Thyroid gland (tissue), 4 donors: ENCODE measurements around the gene CDK5RAP3. TPM values are rescaled to one million over a fixed set of nuclear protein-coding genes. Genes with fewer than 3 reads are reported as not detected.

ENCODE experiments used
- DNase-seq, 2 donors: peaks; one replicate each; pipeline ENCODE4 v3.0.0-alpha.2; 2019
- H3K27ac ChIP-seq, 3 donors: fragments of 200-600 bp; sonication (generic); 1 replicate in 2 of 3; 2 replicates in 1 of 3; pipeline ENCODE4 v1.5.1; 2016 to 2019; ENCODE audit warnings: mild to moderate bottlenecking in 1 of 3, moderate library complexity in 1 of 3
- H3K27me3 ChIP-seq: fragments of 200-600 bp; sonication (generic); one replicate; pipeline ENCODE4 v1.5.1; 2019
- H3K36me3 ChIP-seq, 2 donors: fragments of 200-600 bp; sonication (generic); one replicate each; pipeline ENCODE4 v1.5.1; 2016 to 2019
- H3K4me1 ChIP-seq, 2 donors: fragments of 200-600 bp; sonication (generic); one replicate each; pipeline ENCODE4 v1.5.1; 2017 to 2019
- H3K4me3 ChIP-seq, 3 donors: fragments of 200-600 bp; sonication (generic); replicated peaks in 1 of 3; 1 replicate in 2 of 3; 2 replicates in 1 of 3; pipeline ENCODE4 v1.5.1; 2016; ENCODE audit warnings: mild to moderate bottlenecking in 1 of 3
- H3K9me3 ChIP-seq: fragments of 200-600 bp; sonication (generic); one replicate; pipeline ENCODE4 v1.5.1; 2017
- POLR2A ChIP-seq, 2 donors: fragments of 450-650 bp; IDR thresholded peaks; one replicate each; pipeline ENCODE4 v1.6.1; 2017; ENCODE audit warnings: antibody characterized with exemption in 2 of 2, mild to moderate bottlenecking in 2 of 2, moderate library complexity in 1 of 2
- WGBS, 2 donors: methylation state at CpG; one replicate each; pipeline ENCODE4 v1.1.5; 2017; 5-methylcytosine and 5-hydroxymethylcytosine counted together
- intact Hi-C: fragments of 100-400 bp; cut with DNase I; formaldehyde crosslinking; loops from one replicate; pipeline ENCODE4 v1.15.1; 2023
- total RNA-seq, 4 donors: library from RNA; depleted of rRNA; stranded (reverse); fragments of >200 nt; gene quantifications; one replicate each; pipeline ENCODE4 v1.2.3, GENCODE V29; 2016
- TF ChIP-seq, protein P1 (sequence below), 6 experiments: fragments of 200-600 bp in 3 of 6; fragments of 450-650 bp in 3 of 6; sonication (generic) in 3 of 6; IDR thresholded peaks; one replicate each; pipeline ENCODE4 v1.5.1; 2016 to 2019; ENCODE audit warnings: antibody characterized with exemption in 6 of 6, mild to moderate bottlenecking in 2 of 6, inconsistent platforms in 1 of 6, moderate library complexity in 1 of 6

The CDK5RAP3 gene
- total RNA-seq, 4 donors from 2014 or later: 165 to 221 (median 193) TPM

DNA sequence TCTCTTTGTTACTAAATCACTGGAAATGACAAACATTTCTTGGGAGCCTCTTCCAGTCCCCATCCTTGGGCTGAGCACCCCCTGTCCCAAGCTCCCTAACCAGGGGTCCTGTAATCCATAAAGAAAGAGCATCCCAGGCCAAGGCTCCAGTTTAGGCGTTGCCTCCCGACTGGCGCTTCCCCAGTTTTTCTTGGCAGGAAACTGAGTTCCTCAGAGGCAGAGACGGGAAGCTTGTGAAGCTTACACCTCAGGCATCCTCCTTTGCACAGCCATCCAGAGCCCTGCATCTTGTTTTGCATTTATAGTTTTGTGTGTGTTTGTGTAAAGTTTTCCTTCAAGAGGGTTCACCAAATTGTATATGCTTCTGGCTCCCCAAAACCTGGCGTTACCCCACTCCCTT lies 59.6 kb downstream of the CDK5RAP3 start:
- no peaks in the 10 kb centered on the region for H3K9me3 ChIP-seq
- TF ChIP-seq, protein P1, sequence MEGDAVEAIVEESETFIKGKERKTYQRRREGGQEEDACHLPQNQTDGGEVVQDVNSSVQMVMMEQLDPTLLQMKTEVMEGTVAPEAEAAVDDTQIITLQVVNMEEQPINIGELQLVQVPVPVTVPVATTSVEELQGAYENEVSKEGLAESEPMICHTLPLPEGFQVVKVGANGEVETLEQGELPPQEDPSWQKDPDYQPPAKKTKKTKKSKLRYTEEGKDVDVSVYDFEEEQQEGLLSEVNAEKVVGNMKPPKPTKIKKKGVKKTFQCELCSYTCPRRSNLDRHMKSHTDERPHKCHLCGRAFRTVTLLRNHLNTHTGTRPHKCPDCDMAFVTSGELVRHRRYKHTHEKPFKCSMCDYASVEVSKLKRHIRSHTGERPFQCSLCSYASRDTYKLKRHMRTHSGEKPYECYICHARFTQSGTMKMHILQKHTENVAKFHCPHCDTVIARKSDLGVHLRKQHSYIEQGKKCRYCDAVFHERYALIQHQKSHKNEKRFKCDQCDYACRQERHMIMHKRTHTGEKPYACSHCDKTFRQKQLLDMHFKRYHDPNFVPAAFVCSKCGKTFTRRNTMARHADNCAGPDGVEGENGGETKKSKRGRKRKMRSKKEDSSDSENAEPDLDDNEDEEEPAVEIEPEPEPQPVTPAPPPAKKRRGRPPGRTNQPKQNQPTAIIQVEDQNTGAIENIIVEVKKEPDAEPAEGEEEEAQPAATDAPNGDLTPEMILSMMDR (IDR thresholded peaks at IDR 0.05): no peak
- TF ChIP-seq POLR2A (IDR thresholded peaks at IDR 0.05): no peak
- H3K27ac ChIP-seq: no peak overlapping the region
- H3K4me3 ChIP-seq: no peak overlapping the region
- intact Hi-C loops: no loop called here
- H3K4me1 ChIP-seq: peaks cover 15% of the 10 kb centered on the region in 2 donors
- no peaks in the 10 kb centered on the region for H3K27me3 ChIP-seq
- no peak for DNase-seq
- 69 to 82% methylated on average over 5 of the region's 5 CpGs for WGBS, 2 donors
- no peaks in the 10 kb centered on the region for H3K36me3 ChIP-seq

Other genes starting within 250 kb of the CDK5RAP3 start
- 1 to 10 TPM in 2 of 4 donors, under 1 TPM in 2; 0.40 to 2.9 (median 0.87) TPM for gene TBX21, start 237.9 kb upstream of the CDK5RAP3 start, total RNA-seq
- gene OSBPL7, start 149.3 kb upstream of the CDK5RAP3 start, total RNA-seq: 10 to 100 TPM; 12.7 to 18.0 (median 14.7) TPM
- gene MRPL10, start 139.6 kb upstream of the CDK5RAP3 start, total RNA-seq: 10 to 100 TPM; 36.1 to 51.9 (median 39.1) TPM
- 1 to 10 TPM in 2 of 4 donors, under 1 TPM in 1, not detected in 1; 0.44 to 3.2 (median 2.0) TPM for gene LRRC46, start 139.4 kb upstream of the CDK5RAP3 start, total RNA-seq
- 10 to 100 TPM; 37.0 to 71.5 (median 49.1) TPM for gene SCRN2, start 129.8 kb upstream of the CDK5RAP3 start, total RNA-seq
- gene SP6, start 120.0 kb upstream of the CDK5RAP3 start, total RNA-seq: 1 to 10 TPM in 1 of 4 donors, under 1 TPM in 3; 0.56 to 5.9 (median 0.96) TPM
- gene SP2, start 74.9 kb upstream of the CDK5RAP3 start, total RNA-seq: 10 to 100 TPM in 3 of 4 donors, 1 to 10 TPM in 1; 7.1 to 14.1 (median 12.3) TPM
- gene PNPO, start 29.5 kb upstream of the CDK5RAP3 start, total RNA-seq: 100 to 1,000 TPM in 1 of 4 donors, 10 to 100 TPM in 3; 47.3 to 103 (median 78.9) TPM
- gene PRR15L, start 13.2 kb upstream of the CDK5RAP3 start, total RNA-seq: 100 to 1,000 TPM in 3 of 4 donors, 10 to 100 TPM in 1; 63.6 to 150 (median 127) TPM
- gene COPZ2, start 66.7 kb downstream of the CDK5RAP3 start, total RNA-seq: 10 to 100 TPM; 19.3 to 55.8 (median 45.2) TPM
- 100 to 1,000 TPM; 123 to 168 (median 131) TPM for gene NFE2L1, start 77.2 kb downstream of the CDK5RAP3 start, total RNA-seq
- 10 to 100 TPM; 33.0 to 49.1 (median 38.2) TPM for gene CBX1, start 130.4 kb downstream of the CDK5RAP3 start, total RNA-seq
- gene SNX11, start 136.7 kb downstream of the CDK5RAP3 start, total RNA-seq: 10 to 100 TPM; 20.3 to 23.4 (median 22.0) TPM